ENCODE measurements around the gene CLEC11A. TPM values are rescaled to one million over a fixed set of nuclear protein-coding genes. Genes with fewer than 3 reads are reported as not detected.

Gene CLEC11A
- total RNA-seq, 1 experiment from 2014 or later: 1.1 TPM

DNA sequence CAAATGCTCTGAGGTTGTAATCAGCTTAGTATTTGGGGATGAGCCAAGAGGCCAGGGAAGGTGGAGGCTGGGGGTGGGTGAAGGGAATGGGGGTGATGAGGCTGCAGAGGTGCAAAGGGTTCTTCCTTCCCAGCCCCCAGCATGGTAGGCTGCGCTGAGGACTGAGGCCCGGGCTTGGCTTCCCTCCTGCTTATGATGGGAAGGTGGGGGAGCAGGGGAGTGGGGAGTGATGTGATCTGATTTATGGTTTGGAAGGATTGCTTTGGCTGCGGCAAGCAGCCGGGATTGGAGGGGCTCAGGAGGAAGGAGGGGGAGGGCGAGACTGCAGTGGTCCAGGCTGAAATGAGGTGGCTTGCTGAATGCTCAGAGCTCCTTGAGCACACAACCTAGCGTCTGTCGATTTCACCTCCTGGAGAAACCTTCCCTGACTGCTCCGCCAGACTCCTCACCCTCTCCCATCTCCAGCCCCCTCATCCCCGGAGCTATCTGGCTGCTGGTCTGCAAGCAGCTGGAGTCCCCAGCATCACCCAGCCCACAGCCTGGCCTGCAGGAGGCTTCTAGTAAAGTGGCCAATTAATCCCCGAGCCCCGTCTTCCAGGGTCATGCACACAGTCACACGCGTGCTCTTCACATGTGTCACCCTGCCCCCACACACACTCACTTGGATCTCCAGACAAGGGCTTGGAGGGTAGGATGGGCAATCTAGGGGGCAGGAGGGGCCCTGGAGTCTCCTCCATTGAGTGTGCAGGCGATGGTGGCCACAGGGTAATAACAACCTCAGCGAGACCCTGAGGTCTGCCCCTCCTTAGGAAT is 757 bp upstream of the CLEC11A start:
- Histone ChIP-seq H3K36me3 (ENCODE audit: control insufficient read depth, insufficient read depth, low read length) (no peaks in the 10 kb centered on the region), H3K4me1 (no peaks in the 10 kb centered on the region), H3K27me3 (replicated peaks; ENCODE audit: control insufficient read depth, insufficient read depth, low read length) (peaks cover 2% of the 10 kb centered on the region), H3K9me3 (no peaks in the 10 kb centered on the region), H3K4me3 (ENCODE audit: low read depth, low read length) (no peak overlapping the region)
- TF ChIP-seq, protein P1, sequence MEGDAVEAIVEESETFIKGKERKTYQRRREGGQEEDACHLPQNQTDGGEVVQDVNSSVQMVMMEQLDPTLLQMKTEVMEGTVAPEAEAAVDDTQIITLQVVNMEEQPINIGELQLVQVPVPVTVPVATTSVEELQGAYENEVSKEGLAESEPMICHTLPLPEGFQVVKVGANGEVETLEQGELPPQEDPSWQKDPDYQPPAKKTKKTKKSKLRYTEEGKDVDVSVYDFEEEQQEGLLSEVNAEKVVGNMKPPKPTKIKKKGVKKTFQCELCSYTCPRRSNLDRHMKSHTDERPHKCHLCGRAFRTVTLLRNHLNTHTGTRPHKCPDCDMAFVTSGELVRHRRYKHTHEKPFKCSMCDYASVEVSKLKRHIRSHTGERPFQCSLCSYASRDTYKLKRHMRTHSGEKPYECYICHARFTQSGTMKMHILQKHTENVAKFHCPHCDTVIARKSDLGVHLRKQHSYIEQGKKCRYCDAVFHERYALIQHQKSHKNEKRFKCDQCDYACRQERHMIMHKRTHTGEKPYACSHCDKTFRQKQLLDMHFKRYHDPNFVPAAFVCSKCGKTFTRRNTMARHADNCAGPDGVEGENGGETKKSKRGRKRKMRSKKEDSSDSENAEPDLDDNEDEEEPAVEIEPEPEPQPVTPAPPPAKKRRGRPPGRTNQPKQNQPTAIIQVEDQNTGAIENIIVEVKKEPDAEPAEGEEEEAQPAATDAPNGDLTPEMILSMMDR (IDR thresholded peaks at IDR 0.05; ENCODE audit: insufficient read depth in 1 of 2, low read depth in 1 of 2, low read length in 1 of 2, severe bottlenecking in 1 of 2, unreplicated experiment in 1 of 2): no peak
- Mint-ChIP-seq H3K4me3 (ENCODE audit: unreplicated experiment) (peak overlapping the region; percentile 76), H3K4me1 (ENCODE audit: low read depth, unreplicated experiment) (peaks cover 10% of the 10 kb centered on the region), H3K27me3 (ENCODE audit: insufficient read depth, unreplicated experiment) (peaks cover 29% of the 10 kb centered on the region), H3K9me3 (ENCODE audit: unreplicated experiment) (no peaks in the 10 kb centered on the region), H3K36me3 (ENCODE audit: insufficient read depth, unreplicated experiment) (peaks cover 6% of the 10 kb centered on the region), H3K27ac (ENCODE audit: unreplicated experiment) (no peak overlapping the region)
- no peak for DNase-seq
- no TSS peak for BruUV-seq (replicated peaks)
- POLR2A ChIA-PET: no interaction called here
- intact Hi-C loops (cut with micrococcal nuclease; ENCODE audit: unreplicated experiment): loop anchor here (5.0 kb wide), 1 partner anchor 60 kb away; no protein-coding TSS in a partner anchor
- CTCF ChIA-PET: interaction anchor here (0.7 kb wide), 1 partner anchor 49 kb away, joined by 3 read pairs; no protein-coding TSS in a partner anchor

- H3K36me3 ChIP-seq (ENCODE audit: control insufficient read depth, insufficient read depth, low read length): no peaks in the 10 kb centered on the region
- H3K9me3 Mint-ChIP-seq (ENCODE audit: unreplicated experiment): no peaks in the 10 kb centered on the region
- BruUV-seq (replicated peaks): no TSS peak
- H3K4me1 ChIP-seq: no peaks in the 10 kb centered on the region
- peak overlapping the region; percentile 44 for H3K4me3 ChIP-seq (ENCODE audit: low read depth, low read length)
- TF ChIP-seq, protein P1 (IDR thresholded peaks at IDR 0.05; ENCODE audit: insufficient read depth in 1 of 2, low read depth in 1 of 2, low read length in 1 of 2, severe bottlenecking in 1 of 2, unreplicated experiment in 1 of 2): no peak
- H3K4me3 Mint-ChIP-seq (ENCODE audit: unreplicated experiment): peak overlapping the region; percentile 76
- H3K9me3 ChIP-seq: no peaks in the 10 kb centered on the region
- ChIA-PET CTCF (interaction anchor here (0.5 to 2.0 kb wide), 8 partner anchors 20 to 519 kb away, joined by 3 to 20 read pairs (median 6); partner anchors contain the start of gene JOSD2), POLR2A (interaction anchor here (1.3 kb wide), 1 partner anchor 81 kb away, joined by 5 read pairs; no protein-coding TSS in a partner anchor)
- H3K36me3 Mint-ChIP-seq (ENCODE audit: insufficient read depth, unreplicated experiment): peaks cover 6% of the 10 kb centered on the region
- no peak for DNase-seq
- H3K4me1 Mint-ChIP-seq (ENCODE audit: low read depth, unreplicated experiment): peaks cover 10% of the 10 kb centered on the region
- peaks cover 20% of the 10 kb centered on the region for H3K27me3 Mint-ChIP-seq (ENCODE audit: insufficient read depth, unreplicated experiment)
- H3K27me3 ChIP-seq (replicated peaks; ENCODE audit: control insufficient read depth, insufficient read depth, low read length): no peaks in the 10 kb centered on the region
- peak overlapping the region; percentile 61 for H3K27ac Mint-ChIP-seq (ENCODE audit: unreplicated experiment)
- intact Hi-C loops (cut with micrococcal nuclease; ENCODE audit: unreplicated experiment): loop anchor here (5.0 kb wide), 1 partner anchor 58 kb away; no protein-coding TSS in a partner anchor
These were observed 764 bp downstream of the CLEC11A start for GRCh38 chr19:50723735-50724521.
